Upper lobe of right lung (tissue), 1 donor: ENCODE data around the gene PTGS2. TPM values are rescaled to one million over a fixed set of nuclear protein-coding genes. Genes with fewer than 3 reads are reported as not detected.

Source experiments
- total RNA-seq: library from RNA; stranded (reverse); fragmentation: NEBNext Ultra II Directional; extraction: Animal tissue kit (Norgen Biotek cat#: 25700); gene quantifications from one replicate; pipeline ENCODE4 v1.2.1, GENCODE V29; 2021
- donor health status: DM: no; HTN: yes; CAD: no; lungs with severe emphysema.

Gene PTGS2
- total RNA-seq, 1 donor from 2014 or later, result 30.4 TPM

Other genes starting within 250 kb of the PTGS2 start
- not detected for gene PDC, start 219.3 kb downstream of the PTGS2 start, total RNA-seq
- gene PLA2G4A, start 148.5 kb upstream of the PTGS2 start, total RNA-seq, result 10.7 TPM